Cardiac septum (tissue), 1 donor: ENCODE results near the gene CSNK1G1. TPM values are rescaled to one million over a fixed set of nuclear protein-coding genes. Genes with fewer than 3 reads are reported as not detected.
"Not testable (repeated sequence)": the region's sequence is repeated elsewhere in the genome, so short reads cannot be mapped to it uniquely, and the experiment has no call there.

ENCODE experiments used
- DNase-seq: peaks from one replicate; pipeline ENCODE4 v3.0.0-alpha.2; 2020; ENCODE audit warnings: low spot score
- intact Hi-C: fragments of 100-400 bp; cut with DNase I; formaldehyde crosslinking; loops from one replicate; pipeline ENCODE4 v1.14.0; 2022
- total RNA-seq: library from RNA; stranded (reverse); fragmentation: NEBNext Ultra II Directional; extraction: Animal tissue kit (Norgen Biotek cat#: 25700); gene quantifications from one replicate; pipeline ENCODE4 v1.2.1, GENCODE V29; 2021
- donor health status: DM: no; HTN: no; CAD: no.

The CSNK1G1 gene
- total RNA-seq, 1 donor from 2014 or later: 8.3 TPM

DNA sequence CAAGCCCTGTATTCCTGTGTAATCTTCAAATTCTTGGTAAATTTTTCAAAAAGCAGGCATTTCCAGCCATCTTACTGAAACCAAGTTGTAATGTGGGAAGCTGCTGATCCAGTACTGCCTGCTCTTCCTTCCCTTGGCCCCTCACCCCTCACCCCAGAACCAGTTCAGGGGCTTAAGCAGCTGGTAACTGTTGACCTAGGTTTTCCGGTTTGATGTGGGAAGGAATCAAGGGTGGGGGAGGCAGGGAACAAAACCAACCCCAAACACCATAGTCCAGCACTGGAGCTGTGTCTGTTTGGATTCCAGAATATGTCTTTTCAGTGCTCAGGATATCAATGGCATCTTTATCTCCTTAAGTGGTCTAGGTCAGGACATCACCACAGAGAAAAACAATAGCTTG is 233.5 kb downstream of the CSNK1G1 start:
- no peak for DNase-seq

DNA sequence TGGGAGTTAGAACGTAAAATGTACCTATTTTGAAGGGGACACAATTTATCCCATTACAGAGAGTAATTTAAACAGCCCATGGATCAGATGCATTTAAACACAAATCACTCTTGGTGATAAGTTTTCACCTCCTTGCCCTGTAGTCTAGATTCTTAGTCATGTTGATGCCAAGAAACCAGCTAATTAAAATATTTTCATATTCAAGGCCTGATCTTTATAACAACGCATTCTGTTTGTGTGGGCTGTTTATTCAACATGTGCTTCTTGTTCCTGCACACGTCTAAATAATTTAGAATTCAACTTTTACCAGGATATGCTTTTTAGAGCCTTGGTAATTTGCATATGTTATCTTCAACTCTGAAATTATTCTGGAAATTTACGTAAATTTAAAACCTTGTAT is 234.4 kb downstream of the CSNK1G1 start:
- DNase-seq: no peak
- intact Hi-C loops: no loop called here

More for the DNA sequence above, 233.5 kb downstream of the CSNK1G1 start:
- intact Hi-C loops: no loop called here

DNA sequence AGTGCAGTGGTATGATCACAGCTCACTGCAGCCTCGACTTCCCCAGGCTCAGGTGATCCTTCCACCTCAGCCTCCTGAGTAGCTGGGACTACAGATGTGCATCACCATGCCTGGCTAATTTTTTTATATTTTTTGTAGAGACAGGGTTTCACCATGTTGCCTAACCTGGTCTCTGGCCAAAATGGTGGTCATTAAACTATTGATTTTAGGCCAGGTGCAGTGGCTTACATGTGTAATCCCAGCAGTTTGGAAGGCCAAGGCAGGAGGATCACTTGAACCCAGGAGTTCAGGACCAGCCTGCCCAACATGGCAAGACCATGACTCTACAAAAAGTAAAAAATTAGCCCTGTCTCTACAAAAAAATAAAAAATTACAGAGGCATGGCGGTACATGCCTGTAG is 235.7 kb downstream of the CSNK1G1 start:
- intact Hi-C loops, DNase-seq: not testable (repeated sequence)

DNA sequence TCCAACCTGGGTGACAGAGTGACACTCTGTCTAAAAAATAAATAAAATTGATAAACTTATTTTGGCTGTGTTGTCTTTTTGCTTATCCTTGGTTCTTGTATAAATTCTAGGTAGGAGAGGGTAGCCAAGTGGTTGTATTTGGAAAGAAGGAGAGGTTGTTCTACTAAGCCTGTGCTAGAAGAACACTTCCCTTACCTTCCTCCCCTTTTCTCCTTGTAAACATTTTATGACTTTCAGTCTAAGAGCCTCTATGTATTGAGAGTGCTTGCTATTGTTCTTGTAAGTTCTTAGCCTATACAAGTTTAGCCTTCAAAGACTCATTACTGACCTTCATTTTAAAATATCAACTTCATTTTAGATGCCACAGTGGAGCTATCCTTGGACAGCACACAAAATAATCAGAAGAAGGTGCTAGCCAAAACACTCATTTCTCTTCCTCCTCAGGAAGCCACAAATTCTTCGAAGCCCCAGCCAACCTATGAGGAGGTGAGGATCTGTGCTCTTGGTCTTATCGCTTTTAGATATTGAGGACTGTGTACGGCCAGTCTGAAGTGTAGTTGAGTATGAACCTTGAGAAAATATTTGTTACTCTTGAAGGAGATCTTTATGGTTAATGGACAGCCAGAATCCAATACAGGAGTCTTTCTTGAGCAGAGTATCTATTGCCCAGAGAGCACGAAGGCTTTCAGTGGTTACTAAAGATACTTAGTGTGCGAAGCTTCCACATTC is 238.1 kb downstream of the CSNK1G1 start:
- intact Hi-C loops: no loop called here
- DNase-seq: no peak

Other genes starting within 250 kb of the CSNK1G1 start
- gene SNX22, start 204.4 kb downstream of the CSNK1G1 start, total RNA-seq: 1.5 TPM
- gene PPIB, start 193.2 kb downstream of the CSNK1G1 start, total RNA-seq: 121 TPM
- 0.19 TPM for gene PCLAF, start 25.3 kb upstream of the CSNK1G1 start, total RNA-seq
- 16.0 TPM for gene TRIP4, start 31.7 kb upstream of the CSNK1G1 start, total RNA-seq
- gene ZNF609, start 104.4 kb upstream of the CSNK1G1 start, total RNA-seq: 15.3 TPM